Activated CD4-positive, alpha-beta T cell treated with anti-CD3 and anti-CD28 coated beads for 36 hours (primary cell): ENCODE measurements around the gene SLC2A13. TPM values are rescaled to one million over a fixed set of nuclear protein-coding genes. Genes with fewer than 3 reads are reported as not detected.

Source experiments
- ATAC-seq: fragments of 200-7000 bp; cut with Tn5 transposase; one replicate; pipeline ENCODE4 v1.10.0; 2021; ENCODE audit warnings: mild to moderate bottlenecking, moderate library complexity
- CTCF ChIA-PET: fragments of 350-600 bp; sonication (Branson Sonifier 250); formaldehyde crosslinking; loops from one replicate; lab custom pipeline; 2021; ENCODE audit warnings: antibody characterized with exemption; lab: Charles Lee
- POLR2A ChIA-PET: fragments of 350-600 bp; sonication (Branson Sonifier 250); formaldehyde crosslinking; loops from one replicate; lab custom pipeline; 2021; ENCODE audit warnings: antibody characterized with exemption, inconsistent platforms; lab: Charles Lee
- DNase-seq: peaks from one replicate; pipeline ENCODE4 v3.0.0-alpha.2; 2020
- H3K27ac Mint-ChIP-seq: one replicate; pipeline ENCODE4 v1.8.0; 2021; ENCODE audit warnings: mixed read lengths
- H3K27me3 Mint-ChIP-seq: one replicate; pipeline ENCODE4 v1.8.0; 2021; ENCODE audit warnings: mixed read lengths
- H3K36me3 Mint-ChIP-seq: one replicate; pipeline ENCODE4 v1.8.0; 2021; ENCODE audit warnings: low read depth, mixed read lengths
- H3K4me1 Mint-ChIP-seq: one replicate; pipeline ENCODE4 v1.8.0; 2021; ENCODE audit warnings: mixed read lengths
- H3K4me3 Mint-ChIP-seq: one replicate; pipeline ENCODE4 v1.8.0; 2021; ENCODE audit warnings: mild to moderate bottlenecking, moderate library complexity, mixed read lengths
- H3K9me3 Mint-ChIP-seq: one replicate; pipeline ENCODE4 v1.8.0; 2021; ENCODE audit warnings: low read depth, mixed read lengths
- intact Hi-C, 2 experiments: fragments of 100-400 bp; cut with DNase I in 1 of 2; cut with micrococcal nuclease in 1 of 2; formaldehyde crosslinking; loops; one replicate each; pipeline versions ENCODE4 v1.14.2 to v1.15.1; 2022 to 2024; cut with DNase I, micrococcal nuclease
- total RNA-seq, 2 experiments: library from RNA; stranded (reverse); gene quantifications; one replicate each; pipeline ENCODE4 v1.2.3, GENCODE V29; 2021

Gene SLC2A13
- total RNA-seq, 2 experiments from 2014 or later, result 2.3 to 3.9 TPM

DNA sequence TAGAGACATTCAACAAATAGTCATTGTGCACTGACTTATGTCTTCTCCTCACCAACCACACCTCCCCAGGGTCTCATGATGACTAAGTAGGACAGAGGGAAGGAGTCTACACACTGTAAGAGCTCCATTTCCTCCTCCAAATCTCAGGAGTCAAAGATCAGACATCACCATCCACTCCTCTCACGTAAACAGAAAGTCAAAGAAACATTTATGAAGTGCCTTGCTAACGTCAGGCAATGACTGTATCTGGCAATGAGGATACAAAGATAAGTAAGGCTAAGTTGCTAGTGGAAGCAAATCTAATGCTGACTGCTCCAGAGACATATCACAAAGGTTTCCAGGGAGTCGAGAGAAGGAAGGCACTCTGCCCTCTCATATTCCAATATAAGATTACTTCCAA lies 88.9 kb downstream of the SLC2A13 start:
- DNase-seq, result no peak
- CTCF ChIA-PET, result interaction anchor here (0.7 kb wide), 1 partner anchor 90 kb away, joined by 3 read pairs; no protein-coding TSS in a partner anchor
- Mint-ChIP-seq H3K4me3 (no peak overlapping the region), H3K4me1 (peaks cover 10% of the 10 kb centered on the region), H3K9me3 (no peaks in the 10 kb centered on the region), H3K27me3 (no peaks in the 10 kb centered on the region), H3K36me3 (no peaks in the 10 kb centered on the region), H3K27ac (no peak overlapping the region)
- ATAC-seq, result peak; percentile 36
- intact Hi-C loops, result no loop called here
- POLR2A ChIA-PET, result no interaction called here

DNA sequence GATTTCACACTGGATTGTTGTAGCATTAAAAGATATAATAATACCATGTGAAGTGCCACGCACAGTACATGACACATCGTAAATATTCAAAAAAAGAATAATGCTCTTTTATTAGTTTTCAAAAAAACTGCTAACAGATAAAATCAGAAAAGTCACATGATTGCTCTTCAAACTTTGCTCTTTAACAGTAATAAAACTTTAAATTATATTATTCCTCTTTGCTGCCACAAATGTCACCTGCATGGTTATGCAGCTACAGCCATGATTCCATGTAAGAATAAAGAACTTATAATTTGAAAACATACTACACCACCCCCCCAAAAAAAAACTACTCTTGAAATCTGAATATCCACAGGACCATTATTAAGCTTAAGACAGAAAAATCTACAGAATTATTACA lies 90.0 kb downstream of the SLC2A13 start:
- no peak overlapping the region for H3K27ac Mint-ChIP-seq

GRCh38 chr12:40015345-40015744 lies 90.5 kb downstream of the SLC2A13 start:
- ATAC-seq (peak; percentile 49), DNase-seq (peak; percentile 11)
- Mint-ChIP-seq H3K36me3 (no peaks in the 10 kb centered on the region), H3K4me1 (peaks cover 16% of the 10 kb centered on the region), H3K4me3 (no peak overlapping the region), H3K9me3 (no peaks in the 10 kb centered on the region), H3K27me3 (no peaks in the 10 kb centered on the region), H3K27ac (no peak overlapping the region)
- ChIA-PET POLR2A (no interaction called here), CTCF (no interaction called here)
- intact Hi-C loops, result no loop called here

More for the DNA sequence above, 90.0 kb downstream of the SLC2A13 start:
- ATAC-seq, result no peak
- H3K4me3 Mint-ChIP-seq, result no peak overlapping the region
- H3K27me3 Mint-ChIP-seq, result no peaks in the 10 kb centered on the region
- CTCF ChIA-PET, result interaction anchor here (0.7 kb wide), 1 partner anchor 10 kb away, joined by 3 read pairs; no protein-coding TSS in a partner anchor
- H3K4me1 Mint-ChIP-seq, result peaks cover 16% of the 10 kb centered on the region
- intact Hi-C loops, result no loop called here
- no peaks in the 10 kb centered on the region for H3K9me3 Mint-ChIP-seq
- H3K36me3 Mint-ChIP-seq, result no peaks in the 10 kb centered on the region
- no peak for DNase-seq
- POLR2A ChIA-PET, result no interaction called here

DNA sequence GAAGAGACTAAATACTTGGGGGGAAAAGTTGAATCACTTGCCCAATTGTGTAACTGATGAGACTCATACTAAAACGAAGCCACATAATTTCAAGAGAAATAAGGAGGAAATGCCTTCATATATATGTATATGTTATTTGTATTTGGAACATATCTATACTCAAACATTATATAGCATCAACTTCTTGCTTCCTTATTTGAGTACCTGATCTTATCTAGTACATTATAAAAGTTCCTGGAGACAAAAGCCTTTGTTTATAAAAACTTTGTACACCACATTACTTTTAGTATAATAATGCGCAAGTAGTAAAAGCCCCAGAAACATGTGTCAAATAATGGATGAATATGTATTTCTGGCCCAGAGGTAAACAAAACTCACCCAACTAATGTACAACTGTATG lies 92.0 kb downstream of the SLC2A13 start:
- no peak for ATAC-seq
- H3K4me3 Mint-ChIP-seq, result no peak overlapping the region

DNA sequence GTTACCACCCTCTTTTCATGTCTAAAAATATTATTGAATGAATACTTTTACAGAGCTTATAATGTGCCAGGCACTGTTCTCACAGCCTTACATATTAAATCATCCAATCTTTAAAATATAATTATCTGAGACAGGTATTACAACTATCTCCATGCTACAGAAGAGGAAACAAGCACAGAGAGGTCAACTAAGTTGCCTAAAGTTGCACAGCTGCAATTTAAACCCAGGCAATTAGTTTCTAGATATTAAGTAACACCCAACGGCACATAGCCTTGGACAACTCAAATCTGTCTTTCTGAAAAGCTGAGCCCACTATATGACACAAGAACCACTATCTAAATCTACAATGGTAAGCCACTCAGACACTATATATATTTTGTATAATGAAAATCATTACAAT lies 92.6 kb downstream of the SLC2A13 start:
- Mint-ChIP-seq H3K36me3 (no peaks in the 10 kb centered on the region), H3K9me3 (no peaks in the 10 kb centered on the region), H3K4me3 (no peak overlapping the region), H3K4me1 (peaks cover 16% of the 10 kb centered on the region), H3K27ac (no peak overlapping the region), H3K27me3 (no peaks in the 10 kb centered on the region)
- ChIA-PET POLR2A (no interaction called here), CTCF (interaction anchor here (1.5 kb wide), 1 partner anchor 101 kb away, joined by 3 read pairs; no protein-coding TSS in a partner anchor)
- DNase-seq (no peak), ATAC-seq (no peak)
- intact Hi-C loops, result no loop called here

More for the DNA sequence above, 92.0 kb downstream of the SLC2A13 start:
- DNase-seq, result no peak
- no peak overlapping the region for H3K27ac Mint-ChIP-seq
- H3K36me3 Mint-ChIP-seq, result no peaks in the 10 kb centered on the region
- POLR2A ChIA-PET, result no interaction called here
- intact Hi-C loops, result no loop called here
- CTCF ChIA-PET, result no interaction called here
- H3K4me1 Mint-ChIP-seq, result peaks cover 16% of the 10 kb centered on the region
- no peaks in the 10 kb centered on the region for H3K9me3 Mint-ChIP-seq
- no peaks in the 10 kb centered on the region for H3K27me3 Mint-ChIP-seq

DNA sequence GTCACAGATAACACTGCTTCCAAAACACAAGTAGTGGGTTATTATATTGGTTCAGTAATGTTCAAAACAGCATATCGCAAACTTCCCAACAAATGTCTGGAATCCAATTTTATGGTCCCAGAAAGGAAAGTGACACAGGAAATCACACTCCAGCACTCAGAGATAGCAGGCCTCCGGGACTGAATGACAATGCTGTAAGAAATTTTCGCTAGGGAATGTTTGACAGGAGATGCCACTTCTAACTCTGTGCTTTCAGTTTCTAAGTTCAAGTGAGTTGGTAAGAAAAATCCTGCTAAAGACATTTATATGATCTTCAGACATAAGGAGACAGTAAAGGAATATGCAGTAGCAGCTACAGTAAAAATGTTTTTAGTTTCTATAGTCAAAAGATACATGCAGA lies 93.2 kb downstream of the SLC2A13 start:
- no peaks in the 10 kb centered on the region for H3K27me3 Mint-ChIP-seq
- ATAC-seq (no peak), DNase-seq (no peak)
- ChIA-PET CTCF (interaction anchor here (1.5 to 3.8 kb wide), 2 partner anchors 95 to 102 kb away, joined by 3 to 51 read pairs; partner anchors contain the start of gene SLC2A13), POLR2A (no interaction called here)
- peaks cover 16% of the 10 kb centered on the region for H3K4me1 Mint-ChIP-seq
- H3K9me3 Mint-ChIP-seq, result no peaks in the 10 kb centered on the region
- no peak overlapping the region for H3K4me3 Mint-ChIP-seq
- intact Hi-C loops, result no loop called here
- H3K36me3 Mint-ChIP-seq, result no peaks in the 10 kb centered on the region
- H3K27ac Mint-ChIP-seq, result no peak overlapping the region

DNA sequence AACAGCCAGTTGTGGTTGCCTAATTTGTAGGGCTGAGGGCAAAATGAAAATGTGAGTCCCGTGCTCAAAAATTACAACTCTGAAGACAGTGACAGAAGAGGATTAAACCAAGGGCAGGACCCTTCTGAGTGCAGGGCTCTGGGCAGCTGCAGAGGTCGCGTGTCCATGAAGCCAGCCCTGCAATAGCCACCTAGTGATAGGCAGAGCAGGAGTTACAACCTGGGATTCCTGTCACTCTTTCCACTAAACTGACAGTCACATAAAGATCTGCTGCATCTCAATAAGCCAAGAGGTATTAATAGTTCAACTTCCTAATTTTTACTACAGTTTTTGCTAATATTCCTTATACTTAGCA lies 94.1 kb downstream of the SLC2A13 start:
- Mint-ChIP-seq H3K36me3 (no peaks in the 10 kb centered on the region), H3K4me1 (peaks cover 16% of the 10 kb centered on the region), H3K27me3 (no peaks in the 10 kb centered on the region), H3K4me3 (peak overlapping the region; percentile 10), H3K9me3 (no peaks in the 10 kb centered on the region), H3K27ac (no peak overlapping the region)
- ChIA-PET POLR2A (no interaction called here), CTCF (interaction anchor here (0.6 to 3.8 kb wide), 19 partner anchors 8 to 302 kb away, joined by 3 to 51 read pairs (median 4); partner anchors contain the start of gene SLC2A13)
- intact Hi-C loops, result loop anchor here (1.0 kb wide), 1 partner anchor 96 kb away; no protein-coding TSS in a partner anchor
- ATAC-seq (no peak), DNase-seq (no peak)

- intact Hi-C loops, result loop anchor here (1.0 kb wide), 1 partner anchor 96 kb away; no protein-coding TSS in a partner anchor
- CTCF ChIA-PET, result interaction anchor here (0.6 to 3.8 kb wide), 25 partner anchors 8 to 1127 kb away, joined by 3 to 51 read pairs (median 4); partner anchors contain the start of gene SLC2A13
- DNase-seq (peak; percentile 57), ATAC-seq (peak; percentile 88)
- Mint-ChIP-seq H3K27ac (no peak overlapping the region), H3K36me3 (no peaks in the 10 kb centered on the region), H3K9me3 (no peaks in the 10 kb centered on the region), H3K4me3 (peak overlapping the region; percentile 10), H3K4me1 (peaks cover 16% of the 10 kb centered on the region), H3K27me3 (no peaks in the 10 kb centered on the region)
- POLR2A ChIA-PET, result no interaction called here
Observed at GRCh38 chr12:40010899-40011774, 94.7 kb downstream of the SLC2A13 start.

DNA sequence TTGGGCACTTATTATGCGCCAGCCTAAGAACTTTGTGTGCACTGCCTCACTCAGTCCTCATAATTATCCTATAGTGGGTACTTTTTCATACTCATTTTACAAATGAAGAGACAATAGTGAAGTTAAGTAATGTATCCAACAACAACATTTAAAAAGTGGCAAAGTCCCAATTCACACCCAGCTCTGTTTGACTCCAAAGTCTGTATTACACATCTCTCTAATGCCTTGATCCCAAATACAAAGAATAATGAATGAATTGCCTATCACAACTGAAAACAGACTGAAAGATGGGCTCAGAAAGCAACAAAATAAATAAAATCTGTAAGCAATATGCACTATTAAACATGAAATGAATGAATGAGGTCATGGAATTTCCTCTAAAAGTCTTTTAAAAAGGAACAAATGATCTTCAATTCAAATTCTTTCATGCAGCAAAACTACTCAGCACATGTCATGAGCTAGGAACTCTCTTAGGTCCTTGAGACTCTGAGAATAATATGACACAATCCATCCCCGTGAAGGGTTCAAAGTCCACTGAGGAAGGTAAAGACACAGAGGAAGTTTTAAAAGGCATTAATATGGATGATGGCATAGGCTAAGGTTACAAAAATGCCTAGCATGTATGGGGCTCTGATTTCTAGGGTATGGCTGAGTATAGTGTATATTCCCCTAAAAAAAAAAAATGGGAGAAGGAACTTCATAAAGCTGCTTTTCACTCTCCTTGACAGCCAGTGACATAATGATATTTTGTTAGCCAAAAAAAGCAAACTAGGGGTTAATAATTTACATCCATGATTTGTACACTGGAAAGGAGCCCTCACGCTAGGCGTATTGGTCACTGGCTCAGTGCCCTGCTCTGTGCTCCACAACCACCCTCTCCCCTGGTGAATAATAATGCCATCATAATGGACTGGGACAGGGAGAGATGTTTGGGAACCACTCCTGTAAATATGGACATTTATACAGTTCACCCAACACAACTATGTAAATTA lies 103.4 kb downstream of the SLC2A13 start:
- intact Hi-C loops, result loop anchor here in 1 of 2 experiments (5.0 kb wide), 1 partner anchor 50 kb away; no protein-coding TSS in a partner anchor
- no peak overlapping the region for H3K27ac Mint-ChIP-seq
- no peaks in the 10 kb centered on the region for H3K4me1 Mint-ChIP-seq
- H3K36me3 Mint-ChIP-seq, result peaks cover 14% of the 10 kb centered on the region
- ChIA-PET POLR2A (no interaction called here), CTCF (interaction anchor here (1.9 kb wide), 1 partner anchor 11 kb away, joined by 8 read pairs; no protein-coding TSS in a partner anchor)
- H3K9me3 Mint-ChIP-seq, result peaks cover 21% of the 10 kb centered on the region
- no peak for DNase-seq
- no peaks in the 10 kb centered on the region for H3K27me3 Mint-ChIP-seq
- no peak for ATAC-seq
- no peak overlapping the region for H3K4me3 Mint-ChIP-seq

GRCh38 chr12:40001406-40001805 lies 104.5 kb downstream of the SLC2A13 start:
- Mint-ChIP-seq H3K27ac (no peak overlapping the region), H3K4me1 (no peaks in the 10 kb centered on the region), H3K36me3 (peaks cover 20% of the 10 kb centered on the region), H3K4me3 (no peak overlapping the region), H3K27me3 (no peaks in the 10 kb centered on the region), H3K9me3 (peaks cover 21% of the 10 kb centered on the region)
- DNase-seq (no peak), ATAC-seq (no peak)
- ChIA-PET POLR2A (no interaction called here), CTCF (interaction anchor here (1.0 to 1.7 kb wide), 2 partner anchors 10 to 11 kb away, joined by 5 to 8 read pairs; no protein-coding TSS in a partner anchor)
- intact Hi-C loops, result loop anchor here in 1 of 2 experiments (5.0 kb wide), 1 partner anchor 49 kb away; no protein-coding TSS in a partner anchor
